HG03460 (cell line): ENCODE measurements around the gene COL1A1.
A peak's percentile ranks its signal among the peaks of the same experiment; 100 is the strongest.

Experiments used
- ATAC-seq: cut with Tn5 transposase; IDR thresholded peaks from one replicate; pipeline ENCODE4 v1.9.1; 2021; ENCODE audit not compliant: unreplicated experiment

COL1A1 gene

DNA sequence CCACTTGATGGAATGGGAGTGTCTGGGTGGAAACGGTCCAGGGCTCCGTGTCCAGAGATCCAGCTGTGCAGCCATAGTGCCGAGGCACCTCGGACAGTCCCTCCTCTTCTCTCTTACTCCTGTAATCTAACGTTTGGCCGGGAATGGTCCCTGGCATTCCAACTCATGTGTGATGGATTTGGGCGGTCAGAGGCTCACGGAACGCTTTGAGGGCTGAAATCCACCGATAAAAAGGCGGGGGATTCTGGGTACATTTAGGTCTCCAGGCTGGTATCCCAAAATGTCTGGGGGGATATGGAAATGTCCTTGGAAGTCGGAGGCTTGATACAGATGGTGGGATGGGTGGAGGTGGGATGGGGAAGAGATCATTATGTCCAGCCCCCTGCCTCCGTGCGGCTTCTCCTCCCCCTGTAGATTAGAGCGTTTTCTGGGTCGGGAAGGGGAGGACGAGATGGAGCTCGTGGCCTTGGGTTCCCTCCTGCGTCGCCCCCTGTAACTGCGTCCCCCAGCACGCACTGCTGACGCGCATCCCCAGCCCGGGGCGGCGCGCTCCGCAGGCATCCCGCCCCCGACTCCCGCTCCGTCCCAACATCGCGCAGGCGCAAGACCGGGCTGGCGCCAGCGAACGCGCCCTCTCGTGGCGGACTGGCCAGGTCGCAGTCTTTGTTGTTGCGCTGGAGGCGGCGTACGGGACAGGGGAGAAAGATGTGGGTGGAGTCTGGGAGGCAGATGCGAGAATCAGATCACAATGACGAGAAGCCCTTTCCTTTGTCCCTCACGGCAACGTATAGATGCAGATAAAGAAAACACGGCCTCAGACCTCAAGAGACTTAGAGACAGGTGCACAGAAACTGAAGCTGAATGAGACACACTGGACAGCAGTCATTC is 40.2 kb downstream of the COL1A1 start:
- peak; percentile 69 for ATAC-seq

DNA sequence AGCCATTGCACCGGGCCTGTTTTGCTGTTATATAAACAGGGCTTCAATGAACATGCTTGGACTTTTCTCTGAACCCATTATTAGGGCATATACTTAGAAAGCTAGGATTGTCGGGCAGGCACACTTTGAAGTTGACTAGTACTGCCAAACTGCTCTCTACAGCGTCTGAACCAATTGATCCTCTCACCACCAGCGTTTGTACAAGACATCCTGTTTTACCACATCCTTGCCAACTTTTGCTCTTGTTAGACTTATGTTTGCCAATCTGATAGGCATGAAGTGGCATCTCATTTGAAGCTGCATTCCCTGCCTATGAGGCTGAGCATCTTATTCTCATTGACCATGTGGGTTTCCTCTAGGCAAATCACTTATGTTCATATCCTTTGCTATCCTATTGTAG is 43.5 kb downstream of the COL1A1 start:
- no peak for ATAC-seq

DNA sequence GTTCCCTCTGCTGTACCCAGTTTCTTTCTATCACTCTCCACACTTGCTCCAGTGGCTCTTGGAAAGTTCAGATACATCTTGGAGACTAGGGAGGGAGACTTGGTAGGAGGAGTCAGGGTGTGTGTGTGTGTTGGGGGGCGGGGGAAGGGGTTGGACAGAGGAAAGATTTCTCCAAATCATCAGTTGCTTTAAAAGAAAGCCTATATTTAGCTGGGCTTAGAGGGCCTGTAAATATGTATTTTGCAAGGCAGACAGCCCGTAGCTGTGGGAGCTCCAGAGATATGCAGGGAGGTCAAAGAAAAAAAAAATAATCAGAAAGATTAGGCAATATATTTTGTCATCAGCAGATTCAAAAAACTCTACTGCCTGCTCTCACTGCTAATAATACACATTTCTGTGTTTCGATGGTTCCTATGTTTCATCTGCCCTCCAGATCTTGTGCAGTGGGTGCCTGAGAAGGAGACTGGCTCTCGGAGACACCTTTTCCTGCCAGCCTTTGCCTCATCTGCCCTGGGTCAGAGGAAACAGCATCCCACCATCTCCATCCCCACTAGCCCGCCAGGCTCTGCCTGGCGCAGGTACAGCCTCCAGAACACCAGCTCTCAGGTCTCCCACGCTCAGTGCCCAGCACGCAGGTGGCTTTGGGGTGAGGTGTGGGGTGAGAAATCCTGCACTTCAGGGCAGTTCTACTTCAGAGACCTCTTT is 46.2 kb downstream of the COL1A1 start:
- ATAC-seq: no peak

DNA sequence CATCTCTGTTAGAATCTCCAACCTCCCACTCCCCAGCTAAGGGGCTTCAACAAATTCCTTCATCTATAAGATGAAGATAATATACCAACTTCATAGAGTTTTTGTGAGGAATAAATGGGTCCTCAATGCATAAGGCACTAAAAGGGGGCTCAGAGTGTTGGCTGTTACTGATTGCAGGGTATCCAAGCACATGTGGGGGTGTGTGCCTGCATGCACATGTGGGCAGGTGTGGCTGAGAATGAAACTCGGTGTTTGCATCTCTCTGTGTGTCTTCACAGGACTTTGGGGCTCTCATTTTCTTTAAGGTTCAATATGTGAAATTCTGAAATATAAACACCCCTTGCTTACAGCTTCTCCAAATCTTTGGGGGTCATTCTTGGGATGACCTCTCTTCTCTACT is 46.8 kb downstream of the COL1A1 start:
- ATAC-seq: no peak

DNA sequence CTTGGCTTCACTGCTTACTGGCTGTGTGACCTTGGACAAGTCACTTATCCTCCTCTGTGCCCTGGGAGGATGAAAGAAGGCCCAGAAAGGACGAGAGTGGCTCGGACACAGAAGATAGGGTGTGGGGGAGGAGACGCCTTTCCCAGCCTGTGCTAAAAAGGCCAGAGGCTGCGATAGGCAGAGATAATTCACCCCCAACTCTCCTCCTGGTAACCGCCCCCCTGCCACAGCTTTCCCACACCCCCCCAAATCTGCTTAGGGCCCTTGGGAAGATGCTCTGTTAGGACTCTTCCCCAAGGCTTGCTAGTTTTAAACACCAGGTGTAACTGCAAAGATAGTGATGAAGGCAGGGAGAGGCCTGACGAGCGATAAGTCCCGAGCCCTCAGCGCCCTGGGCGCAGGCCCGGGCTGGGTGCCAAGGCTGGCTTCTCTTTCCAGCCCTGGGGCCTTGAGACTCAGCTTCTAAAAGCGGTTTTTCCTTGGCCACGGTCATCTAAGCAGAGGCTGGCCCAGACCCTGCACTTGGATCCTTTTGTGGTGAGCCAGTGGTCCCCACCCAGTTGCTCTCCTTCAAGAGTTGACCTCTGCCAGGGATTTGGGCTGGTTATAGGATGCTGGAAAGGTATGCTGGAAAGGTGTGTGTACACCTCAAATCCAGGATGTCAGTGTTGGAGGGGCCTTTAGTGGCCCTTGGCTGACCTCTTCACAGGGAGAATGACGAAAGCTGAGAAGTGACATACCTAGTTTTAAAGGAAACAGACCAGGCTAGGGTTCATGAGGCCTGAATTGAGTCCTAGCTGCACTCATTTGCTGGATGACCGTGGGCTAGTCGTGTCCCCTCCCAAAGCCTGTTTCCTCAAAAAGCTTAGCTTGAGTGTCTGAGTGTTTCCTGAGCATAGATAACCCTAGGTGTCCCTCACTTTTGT is 47.5 kb downstream of the COL1A1 start:
- ATAC-seq: no peak

DNA sequence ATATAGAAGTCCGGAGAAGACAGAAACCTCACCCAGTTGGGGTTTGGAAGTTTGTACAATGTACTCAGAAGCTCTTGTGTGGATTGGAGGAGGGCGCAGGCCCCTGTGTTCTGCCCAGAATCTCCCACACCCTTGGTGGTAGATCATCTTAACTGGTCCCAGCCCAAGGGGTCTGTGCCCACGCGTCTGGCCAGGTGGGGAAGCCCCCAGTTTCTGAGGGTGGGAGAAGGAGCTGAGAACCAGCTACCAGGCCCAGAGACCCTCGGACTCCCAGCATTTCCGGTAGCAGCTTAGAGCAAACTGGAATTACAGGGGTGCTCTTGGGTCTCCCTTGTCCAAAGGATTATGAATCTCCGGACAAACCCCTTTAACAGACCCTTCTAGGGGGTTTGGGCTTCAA is 48.7 kb downstream of the COL1A1 start:
- no peak for ATAC-seq

DNA sequence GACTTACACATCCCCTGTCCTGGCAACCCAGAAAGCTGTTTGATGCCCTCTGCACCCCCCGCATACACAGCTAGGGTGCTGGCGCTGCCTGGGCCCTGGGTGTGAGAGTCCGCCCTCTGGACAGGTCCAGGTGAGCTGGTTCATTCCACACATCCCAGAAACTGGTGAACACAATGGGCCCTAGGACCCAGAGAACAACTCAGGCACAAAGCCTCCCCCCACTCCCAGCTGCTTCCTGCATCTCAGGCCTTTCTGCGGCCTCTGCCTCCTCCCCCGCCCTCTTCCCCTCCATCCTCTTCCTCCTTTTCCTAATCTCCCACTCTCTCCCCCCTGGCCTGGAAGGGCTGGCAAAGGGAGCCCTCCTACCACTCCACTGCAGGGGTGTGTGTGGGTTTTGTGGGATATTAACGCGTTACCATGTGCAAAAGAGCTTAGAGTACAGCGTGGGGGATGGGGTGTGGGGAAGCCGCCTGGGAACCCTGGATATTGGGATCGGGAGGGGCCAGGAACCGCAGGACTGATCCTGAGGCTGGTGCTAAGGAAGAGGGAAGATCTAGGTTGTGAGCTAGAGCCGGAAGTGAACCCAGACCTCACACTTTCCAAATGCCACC is 49.4 kb downstream of the COL1A1 start:
- ATAC-seq: no peak

DNA sequence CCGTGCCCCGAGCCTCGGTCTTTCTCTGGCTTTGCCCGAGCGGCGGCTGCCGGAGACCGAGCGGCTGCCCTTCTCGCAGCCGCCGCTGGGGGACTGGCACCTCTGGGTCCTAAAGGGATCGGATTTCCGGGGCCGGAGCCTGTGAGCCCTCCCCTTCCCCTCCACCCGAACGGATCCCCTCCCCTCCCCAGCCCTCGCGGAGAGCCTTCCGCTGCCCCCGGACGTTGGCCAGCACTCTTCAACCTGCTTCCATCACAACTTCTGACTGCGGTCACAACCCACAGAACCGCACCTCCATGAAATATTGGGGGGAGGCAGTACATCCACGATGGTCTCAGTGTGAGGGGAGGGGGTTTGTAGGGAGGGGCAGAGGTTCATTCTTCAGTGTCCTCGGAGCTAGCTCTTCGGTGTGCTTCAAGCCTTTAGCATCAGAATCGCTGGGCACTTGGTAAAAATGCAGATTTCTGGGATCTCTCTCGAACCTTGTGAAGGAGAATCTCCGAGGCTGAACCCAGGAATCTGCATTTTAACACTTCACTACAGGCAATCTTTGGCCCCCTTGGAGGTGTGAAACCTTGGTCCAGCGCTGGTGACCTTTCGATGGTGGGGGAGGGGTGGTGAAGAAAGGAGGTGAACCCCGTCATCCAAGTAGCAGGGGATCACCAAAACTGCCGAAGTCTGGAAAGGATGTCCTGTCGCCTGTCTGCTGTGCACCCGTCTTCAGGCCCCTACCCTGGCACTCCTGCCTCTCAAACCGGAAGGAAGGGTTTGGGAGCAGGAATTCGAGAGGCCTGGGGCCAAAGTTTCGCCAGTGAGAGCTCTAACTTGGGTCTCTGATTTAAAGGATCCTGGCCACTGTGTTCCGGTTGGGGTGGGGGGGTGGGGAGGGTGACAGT is 50.1 kb downstream of the COL1A1 start:
- ATAC-seq: peak; percentile 31

DNA sequence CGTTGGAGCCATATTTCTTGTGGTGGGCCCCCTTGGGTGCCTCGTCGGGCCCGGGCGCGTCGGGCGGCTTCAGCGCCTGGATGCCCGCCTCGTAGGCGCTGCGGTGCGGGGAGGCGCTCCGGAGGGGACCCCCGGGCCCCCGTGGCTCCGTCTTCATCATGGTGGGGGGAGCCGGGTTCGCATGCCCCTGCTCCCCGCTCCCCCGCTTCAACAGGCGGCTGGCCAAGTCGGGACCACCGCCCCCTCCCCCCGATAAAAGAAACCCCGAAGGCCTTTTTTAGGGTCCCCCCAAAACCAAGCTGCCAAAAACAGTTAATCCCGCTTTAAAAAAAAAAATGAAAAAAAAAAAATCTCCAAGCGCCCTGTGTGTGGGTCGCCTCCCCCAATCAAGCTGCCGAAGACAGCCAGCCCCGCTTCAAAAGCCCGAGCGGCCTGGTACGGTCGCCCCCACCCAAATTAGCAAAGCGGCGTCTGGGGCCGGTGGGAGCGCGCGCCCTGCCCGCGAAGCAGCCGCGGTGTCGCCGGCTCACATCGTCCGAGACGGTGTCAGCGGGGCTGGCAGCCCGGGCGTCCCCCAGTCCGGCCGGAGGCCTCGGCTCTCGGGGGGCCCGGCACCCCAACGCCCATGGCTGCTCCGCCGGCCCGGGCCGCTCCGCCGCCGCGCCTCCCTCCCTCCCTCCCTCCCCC is 50.9 kb downstream of the COL1A1 start, which contains the start of gene PPP1R9B:
PPP1R9B (minus strand) TSS at position 324 of the 687 bp plus-strand sequence; CDS start at position 160, 164 bp downstream.
- no peak for ATAC-seq

DNA sequence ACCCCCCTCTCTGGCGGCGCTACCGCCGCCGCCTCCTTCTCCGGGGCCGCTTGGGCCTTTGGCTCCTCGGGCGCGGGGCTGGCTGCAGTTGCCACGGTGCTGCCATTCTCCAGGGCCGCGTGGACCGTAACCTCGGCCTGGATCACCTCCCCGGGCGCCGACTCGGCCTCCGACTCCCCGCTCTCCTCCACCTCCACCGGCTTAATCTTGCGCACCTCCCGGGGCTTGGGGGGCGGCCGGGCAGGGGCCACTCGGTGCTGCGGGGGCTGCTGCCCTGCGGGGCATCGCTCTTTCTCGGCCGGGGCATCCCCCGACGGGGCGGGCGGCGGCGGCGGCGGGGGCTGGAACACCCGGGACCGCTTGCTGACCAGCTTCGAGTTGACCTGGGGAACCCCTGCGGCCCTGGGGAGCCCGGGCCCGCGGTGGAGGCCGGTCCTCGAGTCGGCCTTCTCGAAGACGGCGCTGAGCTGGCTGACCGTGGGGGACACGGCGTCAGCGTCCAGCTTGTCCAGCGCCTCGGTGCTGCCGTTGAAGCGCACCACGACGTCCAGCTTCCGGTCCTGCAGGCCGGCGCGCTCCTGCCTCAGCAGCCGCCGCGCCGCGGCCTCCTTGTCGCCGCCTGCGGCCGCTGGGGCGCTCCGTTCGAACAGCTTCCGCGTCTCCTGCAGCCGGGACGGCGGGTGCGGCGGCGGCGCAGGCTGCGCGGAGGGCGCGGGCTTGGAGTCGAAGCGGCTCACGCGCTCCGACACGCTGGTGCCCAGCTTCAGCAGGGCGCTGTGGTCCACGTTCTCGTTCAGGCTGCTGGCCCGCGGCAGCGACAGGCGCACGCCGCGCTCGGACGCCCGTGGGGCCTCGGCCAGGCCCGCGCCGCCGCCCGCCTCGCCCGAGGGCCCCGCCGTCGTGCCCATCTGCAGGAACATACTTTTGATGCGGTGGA is 51.7 kb downstream of the COL1A1 start:
- no peak for ATAC-seq

DNA sequence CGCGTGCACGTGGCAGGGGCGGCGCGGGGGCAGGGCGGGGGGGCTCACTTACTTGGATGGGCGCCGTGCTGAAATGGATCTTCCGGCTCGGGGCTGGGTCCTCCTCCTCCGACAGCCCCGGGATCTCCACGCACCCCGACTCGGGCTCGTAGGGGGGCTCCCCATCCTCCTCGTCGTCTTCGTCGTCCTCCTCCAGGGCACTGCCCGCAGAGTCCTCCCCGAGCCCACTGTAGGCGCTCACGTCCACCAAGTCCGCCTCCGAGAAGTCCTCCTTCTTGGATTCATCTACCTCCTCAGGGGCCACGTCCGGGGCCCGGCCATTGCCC is 52.4 kb downstream of the COL1A1 start:
- ATAC-seq: no peak

DNA sequence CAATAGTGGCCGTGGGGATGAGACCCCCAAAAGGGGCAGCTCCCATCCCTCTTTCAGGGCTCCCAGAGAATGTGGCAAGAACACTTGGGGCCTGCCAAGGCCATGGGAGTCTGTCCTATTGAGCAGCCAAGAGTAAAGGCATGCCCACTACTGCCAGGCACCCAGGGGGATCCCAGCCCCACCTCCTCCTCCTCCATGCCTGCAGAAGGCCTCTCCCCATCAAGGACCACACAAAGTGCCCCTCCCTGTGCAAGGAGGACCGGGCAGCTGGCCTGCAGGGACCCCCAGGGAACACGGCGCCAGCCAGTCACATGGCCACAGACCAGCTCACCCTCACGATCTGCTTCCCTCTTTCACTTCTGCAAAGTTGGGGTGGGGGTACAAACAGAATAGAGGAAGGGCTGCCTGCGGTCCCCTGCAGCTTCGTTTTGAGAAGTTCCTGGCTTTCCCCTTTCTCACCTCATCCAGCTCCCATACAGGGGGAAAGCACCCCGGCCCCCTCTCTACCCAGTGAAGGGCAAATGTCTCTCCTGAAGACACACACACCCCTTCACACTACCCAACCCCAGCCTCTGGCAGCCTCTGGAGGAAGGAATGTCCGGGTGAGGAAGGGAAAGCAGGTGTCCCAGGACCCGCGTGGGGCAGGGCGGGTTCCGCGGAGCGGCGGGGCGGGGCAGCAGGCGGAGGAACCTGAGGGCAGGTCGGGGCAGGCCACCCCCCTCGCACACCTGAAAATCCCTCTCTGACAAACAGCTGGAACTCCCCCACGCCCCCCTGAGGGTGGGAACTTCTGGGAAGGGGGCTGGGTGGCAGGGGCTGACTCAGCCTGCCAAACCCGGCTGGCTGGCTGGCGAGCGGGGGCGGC is 53.0 kb downstream of the COL1A1 start:
- ATAC-seq: peak; percentile 40

DNA sequence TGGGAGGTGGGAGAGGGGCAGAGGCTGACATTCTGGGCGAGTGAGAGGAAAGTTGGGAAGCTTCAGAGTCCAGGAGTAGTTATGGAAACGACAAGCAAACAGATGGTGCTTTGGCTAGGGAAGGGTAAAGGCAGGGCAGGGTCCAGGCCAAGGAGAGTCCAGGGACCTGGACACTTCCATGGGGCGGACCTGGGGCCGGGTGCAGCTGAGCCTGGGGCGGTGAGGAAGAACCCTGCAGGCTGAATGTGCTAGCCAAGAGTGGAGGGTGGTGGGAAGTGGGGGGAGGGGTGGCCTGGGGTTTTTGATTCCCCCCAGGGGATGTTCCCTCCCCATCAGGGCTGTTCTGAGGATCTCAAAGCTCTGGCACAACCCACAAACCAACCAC is 53.6 kb downstream of the COL1A1 start:
- no peak for ATAC-seq

DNA sequence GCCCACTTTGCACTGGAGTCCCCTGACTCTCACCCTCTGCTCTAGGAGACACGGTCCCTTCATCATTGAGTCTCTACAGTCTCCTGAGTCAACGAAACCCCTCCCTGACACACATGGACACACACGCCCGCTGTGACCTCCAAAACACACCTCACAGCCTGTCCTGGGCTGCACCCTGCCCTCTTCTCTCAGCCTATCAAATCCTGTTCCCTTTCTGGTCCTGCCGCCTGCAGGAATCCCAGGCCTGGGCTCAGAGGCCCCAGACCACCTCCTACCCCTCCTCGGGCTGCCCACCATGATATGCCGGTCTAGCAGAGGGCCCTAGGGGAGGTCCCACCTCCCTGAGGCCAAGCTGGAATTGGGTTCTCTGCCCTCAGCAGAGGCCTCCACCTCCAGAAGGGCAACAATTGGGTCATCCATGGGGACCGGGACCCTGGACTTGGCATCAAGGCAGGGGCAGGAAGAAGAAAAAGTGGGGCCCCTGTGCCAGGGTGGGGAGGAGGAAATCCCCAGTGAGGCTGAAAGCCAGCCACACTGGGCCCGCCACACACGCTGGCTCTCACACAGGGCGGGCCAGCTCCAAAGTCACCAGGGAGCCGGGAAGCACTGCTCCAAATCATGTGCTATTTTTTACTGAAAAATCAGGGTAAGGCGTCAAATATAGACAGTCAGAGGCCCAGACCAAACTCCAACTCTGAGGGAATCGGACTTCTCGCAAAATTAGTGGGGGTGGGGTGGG is 54.3 kb downstream of the COL1A1 start:
- ATAC-seq: no peak

DNA sequence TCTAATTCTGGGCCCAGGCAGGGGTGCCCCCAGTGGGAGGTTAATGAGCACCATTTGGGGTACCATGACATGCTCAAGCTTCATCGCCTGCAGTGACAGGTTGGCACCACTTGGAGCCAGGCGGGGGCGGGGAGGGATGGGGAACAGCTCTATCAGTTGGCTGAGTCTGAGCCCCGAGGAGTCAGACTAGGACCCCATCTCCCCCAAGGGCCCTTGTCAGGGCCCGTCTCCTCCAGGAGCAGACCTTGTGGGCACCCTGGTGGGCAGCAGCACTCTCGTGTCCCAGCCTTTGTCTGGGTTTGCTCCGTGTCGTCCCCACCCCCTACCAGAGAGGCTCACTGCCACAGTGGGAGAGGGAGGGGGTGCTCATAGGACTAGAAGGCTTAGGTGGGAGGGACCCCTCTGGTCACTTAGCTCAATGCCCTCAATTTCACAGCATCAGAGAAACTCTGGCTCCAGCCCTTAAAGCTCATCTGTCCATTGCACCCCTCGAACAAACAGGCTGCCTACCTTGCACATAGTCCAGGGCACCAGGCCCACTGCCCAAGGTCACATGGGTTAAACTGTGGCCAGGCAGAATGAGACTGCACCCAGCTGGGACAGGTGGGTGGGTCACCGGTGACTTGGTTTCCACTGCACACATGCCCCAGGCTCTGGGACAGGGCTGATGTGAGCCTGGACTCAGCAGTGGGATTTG is 55.1 kb downstream of the COL1A1 start:
- no peak for ATAC-seq
